GM19328 (cell line): Measurements from ENCODE around the gene RSPH4A.
"Not testable (repeated sequence)": the region's sequence is repeated elsewhere in the genome, so short reads cannot be mapped to it uniquely, and the experiment has no call there.

Source experiments
- ATAC-seq: cut with Tn5 transposase; IDR thresholded peaks from one replicate; pipeline ENCODE4 v1.9.1; 2021; ENCODE audit warnings: mild to moderate bottlenecking, moderate library complexity; ENCODE audit not compliant: unreplicated experiment

The RSPH4A gene

DNA sequence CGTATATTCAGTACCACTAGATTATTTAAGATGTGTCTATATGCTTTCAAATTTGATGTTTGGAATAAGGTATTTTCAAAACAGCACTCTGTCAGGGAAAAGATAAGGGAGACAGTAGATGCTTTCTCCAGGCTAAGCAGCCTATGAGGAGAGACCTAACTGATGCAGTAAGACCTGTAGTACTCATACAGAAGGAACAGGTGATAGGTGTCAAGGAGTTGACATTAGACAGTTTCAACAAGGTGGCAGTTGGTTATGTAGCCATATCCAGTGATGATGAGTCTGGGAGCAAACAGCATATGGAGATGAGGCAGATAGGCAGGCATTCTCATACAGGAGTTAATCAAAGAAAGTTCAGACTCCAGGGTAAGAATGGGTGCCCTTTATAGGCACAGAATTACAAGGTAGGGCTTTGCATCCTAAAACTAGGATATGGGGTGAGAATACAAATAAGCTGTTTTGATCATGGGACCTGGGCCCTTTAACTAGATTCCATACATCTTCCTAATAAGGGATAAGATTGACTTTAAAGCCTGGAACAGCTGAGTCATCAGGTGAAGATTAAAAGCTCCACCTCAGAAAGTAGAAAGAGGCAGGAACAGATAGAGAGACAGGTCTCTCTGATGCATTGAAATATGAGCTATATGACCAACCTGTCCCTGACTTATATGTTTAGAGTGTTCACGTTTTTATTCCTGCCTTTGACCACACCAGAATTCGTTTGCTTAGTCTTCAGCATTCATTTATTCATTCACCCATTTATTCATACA is 7.9 kb downstream of the RSPH4A start:
- no peak for ATAC-seq

DNA sequence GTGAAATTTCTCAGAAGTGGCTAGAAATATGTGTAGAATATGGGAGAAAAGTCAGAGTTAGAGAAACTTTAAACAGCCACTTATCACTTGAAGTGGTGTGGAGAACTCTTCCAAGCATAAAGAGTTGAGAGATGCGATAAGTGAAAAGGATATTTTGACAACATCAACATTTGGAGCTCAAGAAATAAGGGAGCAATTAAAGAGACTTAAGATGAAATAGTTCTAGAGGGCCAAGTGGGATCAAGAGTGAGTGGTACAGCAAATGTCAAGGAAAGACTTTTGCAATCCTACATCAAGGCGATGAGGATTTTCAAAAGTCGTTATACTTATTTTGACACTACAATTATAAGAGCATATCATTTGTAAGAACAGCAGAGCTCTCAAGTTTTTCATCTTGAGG is 9.6 kb downstream of the RSPH4A start:
- no peak for ATAC-seq

DNA sequence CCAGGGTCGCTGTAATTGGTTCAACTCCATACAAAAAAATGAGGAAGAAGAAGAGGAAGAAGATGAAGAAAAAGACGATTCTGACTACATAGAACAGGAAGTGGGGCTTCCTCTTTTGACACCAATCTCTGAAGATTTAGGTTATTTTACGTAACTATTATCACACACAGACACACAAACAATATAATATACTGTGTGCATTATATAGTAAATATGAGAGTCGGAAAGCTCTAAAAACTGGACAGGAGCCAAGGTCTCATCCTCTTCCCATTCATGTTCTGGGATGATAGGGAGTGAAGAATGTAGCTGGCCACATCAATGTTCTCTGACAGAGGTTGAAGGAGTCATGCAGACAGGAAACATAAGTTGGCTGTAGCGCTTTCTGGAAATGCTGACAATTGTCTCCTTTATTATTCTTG is 13.3 kb downstream of the RSPH4A start:
- no peak for ATAC-seq

DNA sequence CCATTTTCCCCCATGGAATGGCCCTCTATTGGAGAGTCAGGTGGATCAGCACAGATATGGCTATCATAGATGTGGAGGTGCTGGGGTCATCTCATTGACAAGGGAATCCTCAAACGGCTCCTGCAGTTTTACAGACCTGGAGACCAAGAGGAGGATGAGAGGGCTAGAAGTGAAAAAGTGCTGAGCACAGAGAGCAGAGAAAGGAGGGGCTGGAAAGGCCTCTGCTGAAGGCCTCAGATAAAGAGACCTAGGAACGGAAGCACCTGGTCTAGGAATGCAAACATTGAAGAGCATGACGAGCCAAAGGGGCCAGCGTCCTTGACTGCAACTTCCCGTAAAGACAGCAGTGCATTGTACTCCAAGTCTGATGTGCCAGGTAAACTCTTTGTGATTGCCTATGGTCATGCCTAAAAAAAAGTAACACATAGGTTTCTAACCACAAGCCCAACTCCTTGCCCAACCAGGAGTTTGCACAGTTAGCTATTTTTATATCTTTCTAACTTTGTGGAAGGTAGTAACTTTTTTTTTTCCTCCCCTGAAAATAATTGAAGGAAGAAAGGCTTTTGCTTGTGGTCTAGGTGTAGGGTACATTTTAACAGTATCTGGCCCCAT is 15.2 kb downstream of the RSPH4A start:
- no peak for ATAC-seq

DNA sequence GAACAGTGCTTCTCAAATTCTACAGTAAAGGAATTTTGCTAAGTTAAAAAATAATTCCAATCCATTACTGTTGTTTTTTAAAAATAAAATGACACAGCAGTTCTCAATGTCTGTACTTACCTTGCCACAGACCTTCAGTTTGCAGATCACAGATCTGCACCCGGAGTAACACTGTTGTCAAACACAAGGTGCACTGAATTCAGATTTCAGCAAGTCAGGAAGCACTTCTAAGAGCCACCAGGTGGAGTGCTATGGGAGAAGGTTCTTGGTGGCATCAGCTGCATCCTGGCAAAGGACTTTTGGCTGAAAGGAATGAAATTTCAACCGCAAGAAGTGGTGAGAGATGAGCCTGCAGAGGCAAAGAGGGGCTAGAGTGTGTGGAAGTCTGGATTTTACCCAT is 17.4 kb downstream of the RSPH4A start:
- no peak for ATAC-seq

DNA sequence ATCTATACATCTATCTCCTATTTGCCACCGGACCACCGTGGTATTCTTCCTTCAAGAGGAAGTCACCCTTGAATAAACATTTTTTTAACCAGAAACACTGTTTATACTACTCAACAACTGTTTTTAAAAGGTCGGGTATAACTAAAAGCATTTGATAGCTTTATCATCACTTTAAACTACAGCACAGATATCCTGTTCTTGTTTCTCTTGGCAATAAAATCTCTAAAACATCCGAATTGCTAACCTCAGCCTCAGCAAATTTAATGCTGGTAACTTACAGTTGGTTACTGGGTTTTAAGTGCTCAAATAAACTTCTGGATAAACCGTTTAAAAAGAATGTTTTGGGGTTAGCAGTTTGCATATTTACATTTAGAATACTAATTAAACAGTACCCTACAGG is 31.9 kb downstream of the RSPH4A start:
- no peak for ATAC-seq

DNA sequence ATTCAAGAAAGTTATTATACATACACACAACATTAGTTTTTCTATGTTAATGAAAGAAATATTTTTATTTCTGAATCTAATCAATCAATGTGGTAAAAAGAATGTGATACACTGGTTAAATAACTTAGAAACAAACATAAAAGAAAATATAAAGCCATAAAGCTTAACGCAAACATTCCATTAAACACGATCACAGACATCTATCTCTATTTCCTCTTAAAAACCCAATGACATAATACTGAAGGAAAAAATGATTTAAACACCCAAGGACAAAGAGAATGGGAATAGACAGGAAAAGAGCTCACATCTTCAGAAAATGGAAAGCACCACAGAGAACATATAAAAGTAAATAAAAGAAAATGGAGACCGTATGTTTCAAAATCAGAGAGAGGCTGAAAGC is 32.9 kb downstream of the RSPH4A start:
- ATAC-seq, result no peak

DNA sequence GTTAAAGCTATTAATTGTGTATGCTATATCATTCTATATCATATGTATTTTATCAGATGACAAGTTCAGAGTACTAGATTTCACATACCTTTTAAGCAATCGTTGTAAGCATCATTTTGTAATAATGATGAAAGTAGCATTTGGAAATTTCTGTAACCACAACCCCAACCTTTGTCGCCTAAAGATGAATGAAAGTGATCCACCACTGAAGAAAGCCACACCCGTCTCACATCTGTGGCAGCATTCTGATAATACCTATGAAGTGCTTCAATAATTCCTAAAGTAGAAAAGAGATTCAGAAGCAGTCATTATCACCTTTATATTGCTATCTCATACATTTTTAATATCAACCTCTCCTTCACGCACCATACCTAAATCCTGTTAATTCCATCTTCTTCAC is 35.6 kb downstream of the RSPH4A start:
- ATAC-seq, result no peak

DNA sequence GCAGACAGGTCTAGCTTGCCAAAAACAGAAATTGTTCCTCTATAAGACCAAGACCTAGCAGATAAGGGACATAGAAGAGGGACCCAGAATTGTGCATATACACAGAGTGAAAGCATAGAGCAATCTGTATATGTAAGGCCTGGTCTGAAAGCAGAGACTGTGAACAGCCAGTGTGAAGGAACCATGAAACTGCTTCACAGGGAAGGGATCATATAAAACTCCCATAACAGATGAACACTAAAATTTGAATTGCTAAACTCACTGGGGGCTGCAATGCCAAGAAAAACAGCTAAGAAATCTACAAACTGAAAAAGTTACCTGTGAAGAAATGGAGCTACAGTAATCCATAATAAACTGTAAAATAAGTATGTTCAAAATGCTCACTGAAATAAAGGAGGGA is 45.3 kb downstream of the RSPH4A start:
- ATAC-seq, result no peak

DNA sequence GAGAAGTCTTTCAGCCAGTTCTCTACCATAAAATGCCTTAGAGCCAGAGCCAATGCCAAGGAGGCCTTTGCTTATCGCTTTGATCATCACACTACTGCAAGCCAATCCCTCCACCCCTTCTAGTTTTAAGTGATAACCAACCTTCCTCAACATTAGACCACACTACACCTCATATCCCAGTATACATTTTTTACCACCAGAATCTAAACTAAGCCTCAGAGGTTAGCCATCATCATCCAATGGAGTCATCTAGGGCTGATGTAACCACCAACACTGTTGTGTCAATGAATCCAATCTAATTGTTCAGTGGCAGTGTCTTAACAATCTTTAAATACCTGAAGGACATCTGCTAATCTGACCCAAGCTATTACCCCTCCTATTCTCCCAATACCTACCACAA is 45.9 kb downstream of the RSPH4A start:
- no peak for ATAC-seq

DNA sequence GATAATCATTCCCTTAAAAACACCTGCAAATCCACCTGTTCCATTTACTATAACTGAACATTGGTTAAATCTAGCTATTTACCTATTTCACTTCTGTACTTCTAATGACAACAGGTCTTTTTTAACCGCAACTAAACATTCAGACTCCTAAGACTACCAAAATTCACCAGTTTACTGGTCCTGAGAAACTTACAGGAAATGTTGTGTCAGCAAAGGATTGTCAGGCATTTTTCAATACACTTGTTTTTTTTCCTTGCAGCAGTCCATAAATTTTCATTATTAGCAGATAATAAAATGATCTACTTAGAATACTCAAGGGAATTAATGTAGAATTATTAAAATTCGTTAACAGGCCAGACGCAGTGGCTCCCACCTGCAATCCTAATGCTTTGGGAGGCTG is 47.0 kb downstream of the RSPH4A start:
- no peak for ATAC-seq

DNA sequence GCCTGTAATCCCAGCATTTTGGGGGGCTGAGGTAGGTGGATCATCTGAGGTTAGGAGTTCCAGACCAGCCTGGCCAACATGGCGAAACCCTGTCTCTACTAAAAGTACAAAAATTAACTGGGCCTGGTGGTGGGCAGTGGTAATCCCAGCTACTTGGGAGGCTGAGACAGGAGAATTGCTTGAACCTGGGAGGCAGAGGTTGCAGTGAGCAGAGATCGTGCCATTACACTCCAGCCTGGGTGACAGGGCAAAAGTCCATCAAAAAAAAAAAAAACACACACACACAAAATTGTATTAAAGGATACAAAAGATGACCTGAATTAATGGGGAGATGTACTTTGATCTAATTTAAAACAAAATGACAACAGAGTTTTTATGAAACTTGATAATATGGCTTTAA is 47.9 kb downstream of the RSPH4A start:
- ATAC-seq, result not testable (repeated sequence)

DNA sequence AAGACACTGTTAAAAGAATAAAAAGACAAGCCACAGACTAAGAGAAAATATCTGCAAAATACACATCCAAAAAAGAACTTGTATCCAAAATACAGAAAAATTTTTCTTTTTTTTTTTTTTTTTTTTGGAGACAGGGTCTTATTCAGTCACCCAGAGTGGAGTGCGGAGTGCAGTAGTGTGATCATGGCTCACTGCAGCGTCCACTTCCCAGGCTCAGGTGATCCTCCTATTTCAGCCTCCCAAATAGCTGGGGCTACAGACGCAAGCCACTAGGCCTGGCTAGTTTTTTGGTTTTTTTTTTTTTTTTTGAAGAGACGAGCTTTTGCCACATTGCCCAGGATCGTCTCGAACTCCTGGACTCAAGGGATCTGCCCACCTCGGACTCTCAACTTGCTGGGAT is 49.2 kb downstream of the RSPH4A start:
- ATAC-seq, result no peak

DNA sequence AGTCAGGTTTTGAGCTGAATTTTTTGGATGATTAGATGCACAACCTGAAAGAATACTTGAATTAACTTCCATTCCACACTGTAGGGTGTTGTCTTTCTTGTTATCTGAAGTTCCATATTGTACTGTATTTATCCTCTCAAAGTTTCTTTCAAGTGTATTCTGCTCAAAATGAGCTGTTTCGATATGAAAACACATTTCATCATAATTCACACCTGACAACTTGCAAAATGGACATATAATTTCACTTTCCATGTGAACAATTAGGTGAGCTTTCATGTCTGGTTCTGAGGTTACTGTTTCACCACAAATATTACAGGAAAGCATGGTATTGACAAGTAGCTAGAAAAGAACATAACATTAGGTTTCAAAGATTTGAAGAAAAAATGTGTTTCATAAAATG is 50.6 kb downstream of the RSPH4A start:
- ATAC-seq, result no peak

DNA sequence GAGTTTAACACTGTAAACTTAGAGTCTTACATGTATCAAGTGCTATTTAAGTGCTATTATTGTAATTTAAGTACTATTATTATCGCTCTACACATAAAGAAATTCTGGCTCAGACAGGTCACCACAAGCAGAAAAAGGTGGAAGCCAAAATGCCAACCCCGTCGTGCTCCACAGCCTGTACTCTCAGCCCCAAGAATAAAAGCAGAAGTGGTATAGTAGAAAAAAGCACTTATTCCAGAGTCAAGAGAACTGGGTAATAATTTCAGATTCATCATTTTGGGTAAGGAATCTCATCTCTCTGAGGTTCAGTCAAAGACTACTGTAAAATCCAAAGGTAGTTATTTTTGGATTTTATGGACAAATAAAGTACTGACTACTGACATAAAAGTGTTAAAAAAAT is 51.3 kb downstream of the RSPH4A start:
- ATAC-seq, result no peak

DNA sequence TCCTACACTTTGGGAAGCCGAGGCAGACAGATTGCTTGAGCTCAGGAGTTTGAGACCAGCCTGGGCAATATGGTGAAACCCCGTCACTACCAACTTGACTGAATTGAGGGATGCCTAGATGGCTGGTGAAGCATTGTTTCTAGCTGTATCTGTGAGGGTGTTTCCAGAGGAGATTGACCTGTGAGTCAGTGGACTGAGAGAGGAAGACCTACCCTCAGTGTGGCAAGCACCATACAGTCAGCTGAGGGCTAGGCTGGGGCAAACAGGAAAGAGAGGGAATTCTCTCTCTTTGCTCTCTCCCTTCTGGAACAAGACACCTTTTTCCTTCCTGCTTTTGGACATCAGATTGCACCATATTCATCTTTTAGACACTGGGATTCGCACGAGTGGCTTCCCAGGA is 56.0 kb downstream of the RSPH4A start:
- no peak for ATAC-seq

DNA sequence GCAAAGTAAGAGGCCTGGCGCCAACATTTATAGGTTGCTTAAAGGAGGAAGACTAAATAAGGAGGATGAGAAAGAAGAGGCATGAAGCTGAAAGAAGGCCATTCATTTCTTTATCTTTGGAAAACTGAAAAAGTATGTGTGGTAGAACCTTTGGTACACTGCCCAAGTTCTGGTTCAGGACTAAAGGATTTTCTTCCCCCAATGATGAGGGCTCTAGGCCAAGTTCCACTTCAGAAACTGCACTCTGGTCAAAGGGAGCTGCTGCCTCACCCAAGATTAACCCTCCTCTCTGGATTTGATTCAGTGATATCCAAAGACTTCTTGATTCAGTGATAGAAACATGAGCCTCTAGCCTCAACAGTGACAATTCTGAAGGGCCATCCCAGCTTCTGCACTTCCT is 59.7 kb downstream of the RSPH4A start:
- ATAC-seq, result no peak

DNA sequence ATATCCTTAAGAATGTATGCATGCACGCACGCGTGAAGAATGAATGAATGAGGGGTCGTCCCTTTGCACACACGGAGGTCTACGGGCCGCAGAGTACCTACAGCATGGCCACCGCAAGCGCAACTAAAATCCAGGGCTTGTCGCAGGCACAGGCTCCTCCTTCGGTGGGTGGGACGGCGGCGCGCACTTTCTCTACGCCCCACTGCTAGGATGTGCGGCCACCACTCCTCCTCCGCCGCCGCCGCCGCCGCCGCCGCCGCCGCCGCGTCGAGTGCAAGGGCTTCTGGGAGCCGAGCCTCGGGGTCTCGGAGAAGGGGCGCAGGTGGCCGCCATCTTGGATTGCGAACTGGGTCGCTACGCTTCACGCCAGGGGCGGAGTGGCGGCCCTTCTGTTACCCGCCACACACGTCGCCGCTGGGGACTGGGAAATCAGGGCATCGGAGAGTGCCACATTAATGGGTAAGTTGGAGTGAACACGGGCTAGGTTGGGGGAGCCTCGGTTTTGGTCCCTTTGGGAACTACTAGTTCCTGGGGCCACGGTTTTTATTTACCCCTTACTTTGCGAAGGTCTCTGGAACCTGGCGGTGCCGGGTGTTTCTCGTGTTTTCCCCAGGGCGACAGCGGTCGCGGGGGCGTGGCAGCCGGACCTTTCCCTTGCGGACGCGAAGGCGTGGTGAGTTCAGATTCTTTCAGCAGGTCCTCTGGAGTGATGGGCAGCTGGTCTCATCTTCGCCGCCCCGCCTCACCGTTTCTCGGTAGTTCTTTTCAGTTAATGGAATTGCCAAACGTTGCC is 64.8 kb downstream of the RSPH4A start, which contains the start of gene KPNA5:
TSS of gene KPNA5 (plus strand) at position 332 of the 793 bp plus-strand sequence. CDS start at position 456, 124 bp downstream.
- peak; percentile 93 for ATAC-seq

DNA sequence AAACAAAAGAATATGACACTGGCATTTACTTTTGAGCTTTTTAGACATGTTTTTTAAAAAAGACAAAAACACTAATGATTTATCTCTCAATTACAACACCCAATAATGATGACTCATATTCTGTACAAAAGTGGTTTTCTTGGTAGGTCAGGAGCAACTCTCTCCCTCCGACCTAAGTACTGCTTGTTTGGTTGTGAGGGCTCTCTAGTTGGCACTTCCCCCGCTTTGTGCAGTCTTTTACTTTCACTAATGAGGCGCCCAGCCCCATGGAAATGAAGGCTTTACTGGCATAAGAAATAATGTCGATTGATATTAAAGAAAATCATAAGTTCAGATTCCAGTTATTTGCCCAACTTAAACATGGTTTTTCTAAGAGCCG is 66.0 kb downstream of the RSPH4A start:
- no peak for ATAC-seq
